GM12892 (cell line): Measurements from ENCODE around the gene IPO13.

Source experiments
- POLR2AphosphoS5 ChIP-seq: IDR thresholded peaks from 2 replicates; pipeline ENCODE4 v1.6.1; 2011; ENCODE audit warnings: low read depth, low read length, control low read depth
- TAF1 ChIP-seq: IDR thresholded peaks from 2 replicates; pipeline ENCODE4 v1.6.1; 2011; ENCODE audit warnings: low read depth, mild to moderate bottlenecking, control low read depth, low read length, borderline replicate concordance

DNA sequence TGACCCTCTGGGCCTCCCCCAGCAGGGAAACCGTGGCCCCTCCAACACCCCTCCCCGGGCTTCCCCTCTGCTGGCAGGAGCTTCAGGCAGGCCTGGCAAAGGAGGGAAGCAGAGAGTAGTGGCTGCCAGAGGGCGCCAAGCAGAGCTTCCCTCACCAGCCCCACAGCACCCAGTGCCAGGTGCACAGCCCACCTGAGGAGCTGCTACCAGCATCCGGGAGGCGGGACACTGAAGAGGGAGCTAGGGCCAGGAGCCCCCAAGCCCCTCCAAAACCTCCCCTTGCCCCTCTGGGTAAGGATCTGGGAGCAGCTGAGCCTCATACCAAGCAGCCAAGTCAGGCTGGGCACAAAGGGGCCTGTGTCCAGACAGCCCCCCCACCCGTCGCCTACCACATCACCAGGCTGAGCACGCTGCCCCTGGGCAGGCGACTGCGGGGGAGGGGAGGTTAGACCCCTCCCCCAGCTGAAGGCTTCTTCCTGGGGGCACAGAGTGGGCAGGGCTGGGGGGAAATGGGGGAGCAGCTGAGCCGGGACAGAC is 64.3 kb downstream of the IPO13 start:
- no peak for TF ChIP-seq TAF1
- no peak for TF ChIP-seq POLR2AphosphoS5
